GM12864 (cell line): ENCODE measurements around the gene P2RX3.

Experiments
- DNase-seq: peaks from one replicate; pipeline ENCODE4 v3.0.0-alpha.2; 2011; ENCODE audit warnings: low read depth
- H3K4me3 ChIP-seq: 2 replicates; pipeline ENCODE4 v1.5.1; 2011; ENCODE audit warnings: mild to moderate bottlenecking, low read depth, low read length, control low read depth
- TF ChIP-seq, protein P1 (sequence below): IDR thresholded peaks from 2 replicates; pipeline ENCODE4 v1.5.1; 2011; ENCODE audit warnings: low read depth, mild to moderate bottlenecking, moderate library complexity, low read length, control low read depth, inconsistent platforms; ENCODE audit errors: missing control alignments

P2RX3 gene

DNA sequence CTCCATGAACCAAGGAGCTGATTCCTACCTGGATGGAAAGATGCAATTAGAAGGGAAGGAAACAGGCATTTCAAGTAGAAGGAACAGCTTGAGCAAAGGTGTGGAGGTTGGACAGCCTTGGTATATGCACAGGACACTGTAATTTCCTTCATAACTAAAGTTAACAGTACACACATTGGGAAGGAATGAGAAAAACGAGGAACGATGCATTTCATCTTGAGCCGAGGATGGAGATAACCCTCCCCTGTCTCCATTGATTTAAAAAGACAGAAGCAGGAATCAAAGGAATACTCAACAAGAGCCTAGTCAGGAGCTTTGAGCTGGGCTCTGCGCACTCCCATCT, 54.6 kb downstream of the P2RX3 start:
- TF ChIP-seq, protein P1, sequence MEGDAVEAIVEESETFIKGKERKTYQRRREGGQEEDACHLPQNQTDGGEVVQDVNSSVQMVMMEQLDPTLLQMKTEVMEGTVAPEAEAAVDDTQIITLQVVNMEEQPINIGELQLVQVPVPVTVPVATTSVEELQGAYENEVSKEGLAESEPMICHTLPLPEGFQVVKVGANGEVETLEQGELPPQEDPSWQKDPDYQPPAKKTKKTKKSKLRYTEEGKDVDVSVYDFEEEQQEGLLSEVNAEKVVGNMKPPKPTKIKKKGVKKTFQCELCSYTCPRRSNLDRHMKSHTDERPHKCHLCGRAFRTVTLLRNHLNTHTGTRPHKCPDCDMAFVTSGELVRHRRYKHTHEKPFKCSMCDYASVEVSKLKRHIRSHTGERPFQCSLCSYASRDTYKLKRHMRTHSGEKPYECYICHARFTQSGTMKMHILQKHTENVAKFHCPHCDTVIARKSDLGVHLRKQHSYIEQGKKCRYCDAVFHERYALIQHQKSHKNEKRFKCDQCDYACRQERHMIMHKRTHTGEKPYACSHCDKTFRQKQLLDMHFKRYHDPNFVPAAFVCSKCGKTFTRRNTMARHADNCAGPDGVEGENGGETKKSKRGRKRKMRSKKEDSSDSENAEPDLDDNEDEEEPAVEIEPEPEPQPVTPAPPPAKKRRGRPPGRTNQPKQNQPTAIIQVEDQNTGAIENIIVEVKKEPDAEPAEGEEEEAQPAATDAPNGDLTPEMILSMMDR: no peak
- no peak for DNase-seq
- H3K4me3 ChIP-seq: no peak overlapping the region

DNA sequence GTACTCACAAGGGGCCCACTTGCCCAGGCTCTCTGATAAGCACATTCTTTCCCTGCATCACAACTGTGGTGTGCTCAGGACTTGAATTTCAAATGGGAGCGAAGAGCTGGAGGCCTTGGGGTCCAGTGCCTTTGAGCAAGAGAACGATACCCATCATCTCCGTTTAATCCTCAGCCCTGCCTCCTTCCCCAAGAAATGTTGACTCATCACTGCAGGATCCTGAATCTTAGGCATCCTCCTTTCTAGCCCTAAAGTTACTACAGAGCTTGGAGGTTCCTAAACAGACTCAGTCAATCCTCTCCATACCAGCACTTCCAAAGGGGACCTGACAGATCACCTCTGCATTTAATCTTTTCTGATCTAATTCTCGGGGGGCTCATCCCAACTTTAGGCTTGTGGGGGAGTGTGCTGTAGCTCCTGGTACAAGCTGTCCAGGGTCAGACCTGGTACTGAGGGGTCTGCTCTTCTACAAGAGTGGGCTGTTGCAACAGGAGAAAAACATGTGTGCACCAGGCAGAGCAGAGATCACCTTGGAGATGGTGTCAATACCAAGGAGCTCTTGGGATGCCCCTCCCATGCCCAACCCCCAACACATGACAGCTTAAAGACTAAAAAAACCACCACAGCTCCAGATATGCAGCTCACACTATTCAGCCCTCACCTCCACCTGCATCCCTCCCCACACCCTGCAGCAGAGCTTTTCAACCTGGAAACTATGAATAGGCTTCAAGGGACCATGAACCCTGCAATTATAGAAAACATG, 56.2 kb downstream of the P2RX3 start:
- no peak overlapping the region for H3K4me3 ChIP-seq
- DNase-seq: no peak
- TF ChIP-seq, protein P1: no peak

DNA sequence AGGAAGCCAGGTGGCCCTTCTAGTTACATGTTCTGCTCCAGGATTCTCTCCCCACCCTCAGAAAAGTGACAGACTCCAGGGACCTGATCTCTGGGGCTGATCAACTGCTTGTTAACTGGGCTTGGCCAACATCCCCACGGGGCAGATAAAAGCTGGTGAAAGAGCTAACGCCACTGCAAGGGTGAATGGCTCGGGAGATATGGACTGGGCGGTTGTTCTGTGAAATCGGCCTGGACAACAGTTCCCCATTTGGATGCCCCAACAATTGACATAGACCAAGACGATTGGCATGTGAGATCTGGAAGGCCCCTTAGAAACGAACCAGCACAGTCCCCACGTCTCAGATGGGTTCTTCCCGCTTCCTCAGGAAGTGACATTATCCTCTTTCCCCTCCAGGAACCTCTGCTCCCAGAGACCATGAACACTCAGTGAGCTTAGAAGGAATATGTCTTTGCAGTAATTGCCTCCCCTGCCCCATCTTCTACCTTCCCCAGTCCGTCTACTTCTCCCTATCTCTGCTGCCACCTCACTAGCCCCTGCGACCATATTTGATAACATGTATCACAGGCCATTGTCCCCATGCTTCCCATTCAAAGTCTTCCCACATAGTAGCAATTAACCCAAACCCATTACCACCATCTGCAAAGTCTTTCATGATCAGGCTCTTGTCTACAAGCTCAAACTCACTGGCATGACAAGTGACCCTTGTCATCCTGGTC, 57.9 kb downstream of the P2RX3 start:
- no peak for DNase-seq
- no peak overlapping the region for H3K4me3 ChIP-seq
- TF ChIP-seq, protein P1: no peak

DNA sequence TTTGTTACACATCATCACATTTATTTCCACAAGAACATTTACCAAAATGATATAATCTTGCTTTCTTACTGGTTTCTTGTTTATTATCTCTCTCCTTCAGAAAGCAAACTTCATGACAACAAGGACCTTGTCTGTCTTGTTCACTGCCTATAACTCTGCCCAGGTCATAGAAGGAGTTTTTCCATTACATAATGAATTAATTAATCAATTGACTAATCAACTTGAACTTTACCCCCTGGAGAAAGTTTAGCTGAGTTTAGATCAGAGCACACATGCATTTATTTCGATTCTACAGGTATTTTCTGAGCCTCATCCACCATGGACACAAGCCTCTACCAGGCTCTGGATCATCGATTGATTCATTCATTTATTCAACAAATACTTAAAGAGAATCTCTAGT, 58.6 kb downstream of the P2RX3 start:
- no peak overlapping the region for H3K4me3 ChIP-seq
- TF ChIP-seq, protein P1: no peak
- DNase-seq: no peak

DNA sequence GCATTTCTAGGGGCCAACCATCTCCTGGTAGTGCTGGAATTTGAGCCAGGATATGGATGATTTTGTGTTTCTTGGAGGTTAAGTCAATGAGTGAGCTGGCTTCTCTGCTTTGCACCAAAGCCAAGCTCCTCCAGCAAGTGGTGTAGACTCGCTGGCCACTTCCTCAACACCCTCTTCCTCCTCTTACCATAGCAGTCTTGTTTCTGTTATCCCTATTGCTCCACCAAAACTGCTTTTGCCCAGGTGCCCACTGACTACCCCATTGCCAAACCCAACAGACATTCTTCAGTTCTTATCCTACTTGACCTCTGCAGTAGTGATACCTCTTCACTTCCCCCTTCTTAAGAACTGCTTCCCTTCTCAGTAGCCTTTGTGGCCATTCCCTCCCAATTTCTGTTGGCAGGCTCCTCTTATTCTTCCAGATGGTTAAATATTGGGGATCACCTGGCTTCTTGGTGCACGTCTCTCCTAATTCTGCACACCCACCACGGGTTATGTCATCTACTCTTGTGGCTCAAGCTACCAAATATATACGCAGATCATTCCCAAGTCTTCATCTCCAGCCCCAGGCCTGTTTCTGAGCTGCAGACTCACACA, 59.3 kb downstream of the P2RX3 start:
- no peak overlapping the region for H3K4me3 ChIP-seq
- DNase-seq: no peak
- TF ChIP-seq, protein P1: no peak

DNA sequence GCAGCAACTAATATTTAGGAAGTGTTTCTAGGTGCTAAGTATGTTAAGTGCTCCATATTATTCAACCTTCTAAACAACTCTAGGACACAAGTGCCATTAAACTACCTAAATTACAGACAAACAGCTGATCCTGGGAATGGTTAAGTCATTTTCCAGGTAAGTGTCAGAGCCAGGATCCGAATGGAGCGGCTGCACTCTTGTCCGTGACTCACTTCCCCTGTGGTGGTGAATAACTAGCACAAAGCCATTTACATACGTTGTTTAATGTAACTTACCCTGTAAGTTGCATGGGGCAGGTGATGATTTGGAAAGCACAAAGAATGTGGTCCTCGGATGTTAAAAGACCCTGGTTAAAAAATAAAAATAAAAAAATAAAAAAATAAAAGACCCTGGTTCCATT, 61.1 kb downstream of the P2RX3 start:
- TF ChIP-seq, protein P1: no peak
- no peak for DNase-seq
- H3K4me3 ChIP-seq: no peak overlapping the region
